GOT3 (cell line): Measurements from ENCODE around the gene CSNK1G2.

Experiments
- DNase-seq: peaks from one replicate; lab custom pipeline; 2025; ENCODE audit warnings: mixed read lengths; lab: John Stamatoyannopoulos, UW

The CSNK1G2 gene

DNA sequence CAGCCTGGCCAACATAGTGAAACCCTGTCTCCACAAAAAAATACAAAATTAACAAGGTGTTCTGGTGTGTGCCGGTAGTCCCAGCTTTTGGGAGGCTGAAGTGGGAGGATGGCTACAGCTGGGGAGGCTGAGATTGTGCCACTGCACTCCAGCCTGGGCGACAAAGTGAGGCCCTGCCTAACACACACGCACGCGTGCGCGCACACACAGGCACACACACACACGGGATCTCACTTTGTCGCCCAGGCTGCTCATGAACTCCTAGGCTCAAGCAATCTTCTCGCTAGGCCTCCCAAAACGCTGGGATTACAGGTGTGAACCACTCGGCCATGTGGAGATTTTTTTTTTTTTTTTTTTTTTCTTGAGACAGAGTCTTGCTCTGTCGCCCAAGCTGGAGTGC is 77.8 kb downstream of the CSNK1G2 start:
- DNase-seq = no peak

GRCh38 chr19:2021453-2022140 is 80.6 kb downstream of the CSNK1G2 start:
- no peak for DNase-seq

- no peak for DNase-seq
Measured at GRCh38 chr19:2022289-2022688, 81.3 kb downstream of the CSNK1G2 start.

DNA sequence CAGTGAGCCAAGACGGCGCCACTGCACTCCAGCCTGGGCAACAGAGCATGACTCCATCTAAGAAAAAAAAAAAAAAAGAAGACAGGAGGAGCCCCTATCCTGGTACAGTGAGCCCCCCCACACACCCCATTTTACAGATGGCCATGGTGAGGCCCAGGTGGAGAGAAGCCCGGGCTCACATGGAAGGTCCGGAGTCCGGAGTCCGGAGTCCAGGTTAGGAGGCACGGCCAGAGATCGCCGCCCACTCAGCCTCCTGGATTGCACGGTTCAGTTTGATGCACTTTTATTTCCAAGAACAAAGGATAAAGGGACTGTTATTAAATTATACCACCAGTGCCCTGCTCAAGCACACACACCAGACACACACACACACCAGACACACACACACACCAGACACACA is 85.8 kb downstream of the CSNK1G2 start:
- DNase-seq = no peak

DNA sequence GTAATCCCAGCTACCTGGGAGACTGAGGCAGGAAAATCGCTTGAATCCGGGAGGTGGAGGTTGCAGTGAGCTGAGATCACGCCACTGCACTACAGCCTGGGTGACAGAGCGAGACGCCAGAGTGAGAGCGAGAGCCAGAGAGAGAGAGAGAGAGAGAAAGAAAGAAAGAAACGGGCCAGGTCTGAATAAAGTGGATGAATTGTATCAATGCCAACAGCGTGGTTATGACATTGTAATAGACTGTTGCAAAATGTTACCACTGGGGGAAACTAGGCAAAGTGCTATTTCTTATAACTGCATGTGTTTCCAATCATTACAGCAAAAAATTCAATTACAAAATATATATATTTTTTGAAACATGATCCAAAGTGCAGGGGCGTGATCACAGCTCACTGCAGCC is 86.4 kb downstream of the CSNK1G2 start:
- DNase-seq = no peak
